Vagina (tissue), 2 donors: ENCODE results near the gene ADAT3.

Source experiments
- POLR2A ChIP-seq, 2 donors: fragments of 450-650 bp; IDR thresholded peaks; one replicate each; pipeline ENCODE4 v1.6.1; 2017; ENCODE audit warnings: antibody characterized with exemption in 2 of 2, mild to moderate bottlenecking in 2 of 2, moderate library complexity in 2 of 2
- POLR2AphosphoS5 ChIP-seq, 2 donors: sonication (generic); formaldehyde crosslinking; IDR thresholded peaks; one replicate each; pipeline ENCODE4 v1.9.0; 2017; ENCODE audit warnings: antibody characterized with exemption in 2 of 2, mild to moderate bottlenecking in 2 of 2, low read depth in 1 of 2; ENCODE audit not compliant: insufficient read depth in 1 of 2
- TF ChIP-seq, protein P1 (sequence below), 3 experiments: fragments of 450-650 bp in 2 of 3; fragments of 200-600 bp in 1 of 3; sonication (generic) in 1 of 3; IDR thresholded peaks; one replicate each; pipeline ENCODE4 v1.5.1; 2017 to 2019; ENCODE audit warnings: antibody characterized with exemption in 3 of 3, mild to moderate bottlenecking in 2 of 3, moderate library complexity in 2 of 3

DNA sequence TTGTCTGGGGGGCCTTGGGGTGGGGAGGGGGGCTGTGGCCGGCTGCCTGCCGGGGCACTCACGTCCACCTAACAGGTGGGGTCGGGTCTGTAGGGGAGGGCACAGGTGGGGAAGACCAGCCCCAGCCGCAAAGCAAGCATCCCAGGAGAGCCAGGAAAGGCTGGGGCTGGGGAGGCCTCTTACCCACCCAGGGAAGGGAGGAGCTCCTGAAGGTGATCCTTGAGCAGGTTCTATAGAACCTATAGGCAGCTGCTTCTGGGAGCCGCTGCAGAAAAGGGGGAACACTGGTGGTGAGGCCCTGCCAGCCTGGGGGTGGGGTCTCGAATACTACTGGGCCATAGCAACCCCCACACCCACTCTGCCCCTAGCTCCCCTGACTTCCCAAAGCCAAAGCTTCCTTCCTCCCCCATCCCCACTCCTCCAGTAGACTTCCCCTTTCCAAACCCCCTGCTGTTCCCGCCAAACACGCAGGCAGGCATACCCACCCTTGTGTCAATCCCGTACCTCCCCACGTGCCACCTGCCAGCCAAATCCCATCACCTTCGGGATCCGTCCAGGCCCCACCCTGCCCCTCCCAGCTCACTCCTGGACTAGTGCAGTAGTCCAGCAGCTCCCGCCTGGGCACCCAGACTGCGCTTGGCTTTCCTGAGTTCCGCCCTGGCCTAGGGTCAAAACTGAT lies 47.4 kb upstream of the ADAT3 start:
- TF ChIP-seq, protein P1, sequence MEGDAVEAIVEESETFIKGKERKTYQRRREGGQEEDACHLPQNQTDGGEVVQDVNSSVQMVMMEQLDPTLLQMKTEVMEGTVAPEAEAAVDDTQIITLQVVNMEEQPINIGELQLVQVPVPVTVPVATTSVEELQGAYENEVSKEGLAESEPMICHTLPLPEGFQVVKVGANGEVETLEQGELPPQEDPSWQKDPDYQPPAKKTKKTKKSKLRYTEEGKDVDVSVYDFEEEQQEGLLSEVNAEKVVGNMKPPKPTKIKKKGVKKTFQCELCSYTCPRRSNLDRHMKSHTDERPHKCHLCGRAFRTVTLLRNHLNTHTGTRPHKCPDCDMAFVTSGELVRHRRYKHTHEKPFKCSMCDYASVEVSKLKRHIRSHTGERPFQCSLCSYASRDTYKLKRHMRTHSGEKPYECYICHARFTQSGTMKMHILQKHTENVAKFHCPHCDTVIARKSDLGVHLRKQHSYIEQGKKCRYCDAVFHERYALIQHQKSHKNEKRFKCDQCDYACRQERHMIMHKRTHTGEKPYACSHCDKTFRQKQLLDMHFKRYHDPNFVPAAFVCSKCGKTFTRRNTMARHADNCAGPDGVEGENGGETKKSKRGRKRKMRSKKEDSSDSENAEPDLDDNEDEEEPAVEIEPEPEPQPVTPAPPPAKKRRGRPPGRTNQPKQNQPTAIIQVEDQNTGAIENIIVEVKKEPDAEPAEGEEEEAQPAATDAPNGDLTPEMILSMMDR (IDR thresholded peaks at IDR 0.05) = no peak
- TF ChIP-seq POLR2A (IDR thresholded peaks at IDR 0.05) (no peak), POLR2AphosphoS5 (IDR thresholded peaks at IDR 0.05; ENCODE audit: insufficient read depth in 1 of 2, low read depth in 1 of 2) (no peak)
